ENCODE results near the gene PI16.

The PI16 gene

GRCh38 chr6:37005061-37005810, 50.7 kb downstream of the PI16 start, which contains the start of gene FGD2:
TSS of gene FGD2 (plus strand) at chr6:37005655. CDS start at chr6:37005818, 163 bp downstream.
- no peak for DNase-seq

- DNase-seq, result no peak
These were observed 51.5 kb downstream of the PI16 start for GRCh38 chr6:37005827-37006567.

DNA sequence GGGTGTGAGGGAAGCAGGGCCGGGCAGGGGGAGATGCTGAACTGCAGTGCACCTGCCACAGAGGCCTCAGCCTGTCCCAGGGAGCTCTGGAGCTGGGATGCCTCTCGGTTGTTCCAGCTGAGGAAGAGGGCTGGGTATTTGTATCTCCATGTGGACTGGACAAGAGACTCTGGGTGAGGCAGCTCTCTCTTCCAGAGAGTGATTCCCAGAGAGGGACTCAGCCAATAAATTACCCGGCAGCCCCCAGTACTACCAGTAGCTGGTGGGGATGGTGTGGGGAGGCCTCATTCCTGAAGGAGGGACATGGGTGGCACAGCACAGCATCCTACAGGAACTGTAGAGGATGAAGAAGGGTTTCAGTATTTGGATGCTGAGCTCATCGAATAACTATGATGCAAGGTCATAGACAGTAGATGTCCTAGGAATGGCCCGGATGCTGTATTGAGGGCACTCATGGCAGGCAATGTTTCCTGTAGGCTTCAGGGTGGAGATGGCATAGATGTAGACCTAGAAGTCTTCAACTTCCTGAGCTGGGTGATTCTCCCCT, 52.3 kb downstream of the PI16 start:
- no peak for DNase-seq

DNA sequence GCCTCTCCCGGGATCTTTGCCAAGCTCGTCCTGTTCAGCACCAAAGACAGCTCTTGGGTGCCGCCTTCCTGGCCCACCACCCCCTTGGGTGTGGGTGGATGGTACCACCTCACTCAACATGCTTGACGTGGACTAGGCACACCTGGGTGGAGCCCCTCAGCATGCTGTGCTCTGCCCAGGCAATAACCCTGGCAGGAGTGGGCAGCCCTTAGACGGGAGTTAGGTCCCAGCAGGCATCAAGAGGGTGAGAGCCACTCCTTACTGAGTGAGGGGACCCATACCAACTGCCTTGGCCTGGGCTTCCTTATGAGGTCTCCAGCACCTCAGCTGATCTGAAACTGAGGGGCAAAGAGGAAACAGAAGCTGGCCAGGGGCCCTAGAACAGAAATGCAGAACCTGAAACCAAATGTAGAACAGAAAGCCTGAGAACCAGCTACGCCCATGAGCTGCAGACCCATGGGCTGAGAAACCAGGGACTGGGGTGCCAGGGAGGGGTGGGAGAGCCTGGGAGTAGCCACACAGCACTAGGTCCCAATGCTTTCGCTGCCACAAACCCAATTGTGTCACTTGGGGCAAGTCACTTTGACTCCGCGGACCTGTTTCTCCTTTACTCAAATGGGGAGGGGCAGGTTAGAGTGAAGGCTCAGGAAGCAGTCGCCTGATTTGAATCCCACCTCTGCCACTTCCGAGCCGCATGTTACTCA, 53.0 kb downstream of the PI16 start:
- DNase-seq, result no peak

- no peak for DNase-seq
These were observed 54.2 kb downstream of the PI16 start for GRCh38 chr6:37008484-37009465.

DNA sequence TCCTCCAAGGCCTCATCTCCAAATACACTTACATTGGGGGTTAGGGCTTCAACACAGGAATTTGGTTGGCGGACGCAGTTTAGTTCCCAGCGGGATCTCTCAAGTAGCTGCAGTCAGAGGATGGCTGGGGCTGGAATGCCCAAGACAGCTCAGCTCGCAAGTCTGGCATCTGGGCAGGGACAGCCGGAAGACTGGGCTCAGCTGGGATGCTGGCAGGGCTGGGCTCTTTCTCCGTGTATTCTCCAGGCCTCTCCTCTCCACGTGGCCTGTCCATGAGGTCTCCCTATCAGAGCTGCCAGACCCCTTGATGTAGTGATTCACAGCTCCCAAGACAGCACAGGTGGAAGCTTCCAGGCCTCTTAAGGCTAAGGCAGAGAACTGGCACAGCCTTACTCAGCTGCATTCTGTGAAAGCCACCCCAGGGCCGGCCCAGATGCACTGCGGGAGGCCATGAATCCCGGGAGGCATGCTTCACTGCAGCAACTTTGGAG, 55.9 kb downstream of the PI16 start:
- no peak for DNase-seq

GRCh38 chr6:37011656-37012378, 57.3 kb downstream of the PI16 start:
- no peak for DNase-seq

GRCh38 chr6:37013516-37014491, 59.3 kb downstream of the PI16 start:
- DNase-seq, result no peak
